ENCODE measurements around the gene MAML2. TPM values are rescaled to one million over a fixed set of nuclear protein-coding genes. Genes with fewer than 3 reads are reported as not detected.

The MAML2 gene
- total and polyA plus RNA-seq, 4 donors = 3.8 to 41.8 (median 13.7) TPM

DNA sequence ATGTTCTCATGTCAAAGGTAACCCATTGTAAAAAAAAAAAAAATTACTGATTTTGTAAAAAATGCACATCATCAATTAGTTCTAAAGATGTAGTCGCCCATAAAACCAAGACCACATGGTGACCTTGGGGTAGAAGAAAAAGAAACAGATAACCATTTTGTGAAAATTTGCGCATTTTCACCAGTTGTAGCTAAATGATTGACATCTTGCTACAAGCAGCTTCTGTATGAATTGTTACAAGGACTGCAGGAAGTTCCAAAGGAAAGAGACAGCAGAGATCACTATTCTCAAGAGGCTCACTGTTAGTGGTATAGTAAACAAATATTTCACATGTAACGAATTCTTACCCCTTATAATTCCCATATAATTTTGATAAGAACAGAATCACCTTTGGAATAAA, 48.7 kb downstream of the MAML2 start:
- H3K9ac ChIP-seq (ENCODE audit: insufficient read depth in 1 of 2, low read length in 2 of 2) = peak overlapping the region in 1 of 2 donors; percentile 82
- 54 to 56% methylated on average over 3 of the region's 3 CpGs for WGBS, 2 donors
- no peak for ATAC-seq (ENCODE audit: insufficient read depth, low FRiP score)

DNA sequence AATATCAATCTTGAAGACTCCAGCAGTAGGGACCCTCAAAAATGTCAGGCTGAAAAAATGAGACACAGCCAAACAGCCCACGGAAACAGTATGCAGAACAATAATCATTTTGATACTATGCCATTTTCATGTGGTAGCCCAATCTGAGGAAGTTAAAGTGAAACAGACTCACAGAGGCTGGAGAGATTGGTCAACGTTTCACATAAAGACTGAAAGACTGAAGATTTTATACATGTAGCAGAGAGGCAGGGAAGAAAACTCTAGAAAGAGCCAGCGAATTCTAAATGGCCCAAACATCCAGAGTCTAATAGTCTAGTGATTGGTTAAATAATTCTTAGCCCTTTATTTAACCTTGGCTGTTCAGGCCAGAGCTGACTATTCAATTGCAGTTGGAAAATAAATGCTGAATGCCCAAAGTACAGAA, 49.4 kb downstream of the MAML2 start:
- H3K9me3 ChIP-seq (ENCODE audit: control insufficient read depth in 4 of 4, insufficient read depth in 3 of 4, low read length in 3 of 4) = no peaks in the 10 kb centered on the region
- H3K27ac ChIP-seq (ENCODE audit: low read depth in 1 of 2, low read length in 1 of 2) = peak overlapping the region in 1 of 2 donors; percentile 60
- no peaks in the 10 kb centered on the region for H3K27me3 ChIP-seq (ENCODE audit: control insufficient read depth in 3 of 3, insufficient read depth in 3 of 3, low read length in 2 of 3)
- ATAC-seq (ENCODE audit: insufficient read depth, low FRiP score) (no peak), DNase-seq (peak in 2 of 3 donors; percentile 69 to 71)
- H3K4me1 ChIP-seq (ENCODE audit: control insufficient read depth in 5 of 5, insufficient read depth in 5 of 5, low read length in 5 of 5) = peaks cover 0 to 31% (median 14%) of the 10 kb centered on the region in 5 donors
- 12 to 20% methylated on average over 3 of the region's 3 CpGs for WGBS, 2 donors
- peak overlapping the region in 1 of 2 donors; percentile 82 for H3K9ac ChIP-seq (ENCODE audit: insufficient read depth in 1 of 2, low read length in 2 of 2)
- TF ChIP-seq, protein P1, sequence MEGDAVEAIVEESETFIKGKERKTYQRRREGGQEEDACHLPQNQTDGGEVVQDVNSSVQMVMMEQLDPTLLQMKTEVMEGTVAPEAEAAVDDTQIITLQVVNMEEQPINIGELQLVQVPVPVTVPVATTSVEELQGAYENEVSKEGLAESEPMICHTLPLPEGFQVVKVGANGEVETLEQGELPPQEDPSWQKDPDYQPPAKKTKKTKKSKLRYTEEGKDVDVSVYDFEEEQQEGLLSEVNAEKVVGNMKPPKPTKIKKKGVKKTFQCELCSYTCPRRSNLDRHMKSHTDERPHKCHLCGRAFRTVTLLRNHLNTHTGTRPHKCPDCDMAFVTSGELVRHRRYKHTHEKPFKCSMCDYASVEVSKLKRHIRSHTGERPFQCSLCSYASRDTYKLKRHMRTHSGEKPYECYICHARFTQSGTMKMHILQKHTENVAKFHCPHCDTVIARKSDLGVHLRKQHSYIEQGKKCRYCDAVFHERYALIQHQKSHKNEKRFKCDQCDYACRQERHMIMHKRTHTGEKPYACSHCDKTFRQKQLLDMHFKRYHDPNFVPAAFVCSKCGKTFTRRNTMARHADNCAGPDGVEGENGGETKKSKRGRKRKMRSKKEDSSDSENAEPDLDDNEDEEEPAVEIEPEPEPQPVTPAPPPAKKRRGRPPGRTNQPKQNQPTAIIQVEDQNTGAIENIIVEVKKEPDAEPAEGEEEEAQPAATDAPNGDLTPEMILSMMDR (IDR thresholded peaks at IDR 0.05; ENCODE audit: control extremely low read depth, extremely low read depth) = no peak
- no peak overlapping the region for H3K4me3 ChIP-seq
- peaks cover 0 to 6% (median 0%) of the 10 kb centered on the region in 4 donors for H3K36me3 ChIP-seq (ENCODE audit: control insufficient read depth in 4 of 4, insufficient read depth in 4 of 4, low read length in 4 of 4)

More for the DNA sequence above, 48.7 kb downstream of the MAML2 start:
- Histone ChIP-seq H3K27me3 (ENCODE audit: control insufficient read depth in 3 of 3, insufficient read depth in 3 of 3, low read length in 2 of 3) (no peaks in the 10 kb centered on the region), H3K4me3 (no peak overlapping the region), H3K36me3 (ENCODE audit: control insufficient read depth in 4 of 4, insufficient read depth in 4 of 4, low read length in 4 of 4) (peaks cover 0 to 6% (median 0%) of the 10 kb centered on the region in 4 donors), H3K27ac (ENCODE audit: low read depth in 1 of 2, low read length in 1 of 2) (no peak overlapping the region), H3K4me1 (ENCODE audit: control insufficient read depth in 5 of 5, insufficient read depth in 5 of 5, low read length in 5 of 5) (peaks cover 2 to 32% (median 14%) of the 10 kb centered on the region in 5 donors), H3K9me3 (ENCODE audit: control insufficient read depth in 4 of 4, insufficient read depth in 3 of 4, low read length in 3 of 4) (no peaks in the 10 kb centered on the region)
- TF ChIP-seq, protein P1 (IDR thresholded peaks at IDR 0.05; ENCODE audit: control extremely low read depth, extremely low read depth) = no peak
- no peak for DNase-seq

- peaks cover 0 to 31% (median 14%) of the 10 kb centered on the region in 5 donors for H3K4me1 ChIP-seq (ENCODE audit: control insufficient read depth in 5 of 5, insufficient read depth in 5 of 5, low read length in 5 of 5)
- no peaks in the 10 kb centered on the region for H3K27me3 ChIP-seq (ENCODE audit: control insufficient read depth in 3 of 3, insufficient read depth in 3 of 3, low read length in 2 of 3)
- H3K4me3 ChIP-seq = no peak overlapping the region
- no peaks in the 10 kb centered on the region for H3K9me3 ChIP-seq (ENCODE audit: control insufficient read depth in 4 of 4, insufficient read depth in 3 of 4, low read length in 3 of 4)
- H3K27ac ChIP-seq (ENCODE audit: low read depth in 1 of 2, low read length in 1 of 2) = no peak overlapping the region
- H3K36me3 ChIP-seq (ENCODE audit: control insufficient read depth in 4 of 4, insufficient read depth in 4 of 4, low read length in 4 of 4) = peaks cover 0 to 2% (median 0%) of the 10 kb centered on the region in 4 donors
- WGBS, 2 donors = 71 to 82% methylated on average over 2 of the region's 2 CpGs
- DNase-seq = no peak
- H3K9ac ChIP-seq (ENCODE audit: insufficient read depth in 1 of 2, low read length in 2 of 2) = peak overlapping the region in 1 of 2 donors; percentile 82
- no peak for ATAC-seq (ENCODE audit: insufficient read depth, low FRiP score)
- TF ChIP-seq, protein P1 (IDR thresholded peaks at IDR 0.05; ENCODE audit: control extremely low read depth, extremely low read depth) = no peak
Observed at GRCh38 chr11:96293109-96293508, 49.9 kb downstream of the MAML2 start.
